Ishikawa (cell line): ENCODE measurements around the gene EGR4.

Experiments used
- CEBPB ChIP-seq: IDR thresholded peaks from 2 replicates; pipeline ENCODE4 v1.6.1; 2012
- CREB1 ChIP-seq: IDR thresholded peaks from 2 replicates; pipeline ENCODE4 v1.6.1; 2012; ENCODE audit warnings: low read depth
- EGR1 ChIP-seq: IDR thresholded peaks from 2 replicates; pipeline ENCODE4 v1.6.1; 2012
- EP300 ChIP-seq: IDR thresholded peaks from 2 replicates; pipeline ENCODE4 v1.6.1; 2012; ENCODE audit warnings: borderline replicate concordance
- FOXM1 ChIP-seq: IDR thresholded peaks from 2 replicates; pipeline ENCODE4 v1.6.1; 2012; ENCODE audit warnings: low read depth, borderline replicate concordance
- NFIC ChIP-seq: IDR thresholded peaks from 2 replicates; pipeline ENCODE4 v1.6.1; 2012
- RAD21 ChIP-seq: IDR thresholded peaks from 2 replicates; pipeline ENCODE4 v1.6.1; 2012; ENCODE audit warnings: low read depth
- TAF1 ChIP-seq: IDR thresholded peaks from 2 replicates; pipeline ENCODE4 v1.6.1; 2012; ENCODE audit warnings: low read depth, mild to moderate bottlenecking
- TCF12 ChIP-seq: IDR thresholded peaks from 2 replicates; pipeline ENCODE4 v1.6.1; 2012; ENCODE audit warnings: low read depth
- TEAD4 ChIP-seq: IDR thresholded peaks from 2 replicates; pipeline ENCODE4 v1.6.1; 2012
- YY1 ChIP-seq: IDR thresholded peaks from 2 replicates; pipeline ENCODE4 v1.6.1; 2012; ENCODE audit warnings: low read depth
- ZBTB7A ChIP-seq: IDR thresholded peaks from 2 replicates; pipeline ENCODE4 v1.6.1; 2012; ENCODE audit warnings: low read depth
- TF ChIP-seq, protein P1 (sequence below): IDR thresholded peaks from 2 replicates; pipeline ENCODE4 v1.6.1; 2012
- TF ChIP-seq, protein P2 (sequence below): IDR thresholded peaks from 2 replicates; pipeline ENCODE4 v1.6.1; 2012
- TF ChIP-seq, protein P3 (sequence below): IDR thresholded peaks from 2 replicates; pipeline ENCODE4 v1.6.1; 2012; ENCODE audit warnings: low read depth, mild to moderate bottlenecking

The EGR4 gene

DNA sequence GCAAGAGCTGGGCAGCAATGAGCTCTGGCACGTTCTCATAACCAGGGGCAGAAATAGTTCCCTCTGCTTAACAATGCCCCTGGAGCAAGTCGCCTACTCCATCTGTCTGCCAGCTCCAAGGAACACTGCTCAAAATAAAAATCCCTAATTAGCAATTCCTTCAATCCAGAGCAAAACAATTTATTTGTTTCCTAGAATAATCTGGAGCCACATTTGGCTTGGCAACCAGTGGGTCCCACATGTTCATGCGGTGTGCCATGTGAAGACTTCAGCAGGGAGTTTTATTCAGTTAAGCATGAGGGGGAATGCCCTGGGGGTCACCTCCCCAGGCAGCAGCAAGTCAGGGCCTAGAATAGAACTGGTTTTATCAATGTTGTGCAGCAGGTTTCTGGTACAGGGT lies 7.6 kb upstream of the EGR4 start:
- TF ChIP-seq, protein P1, sequence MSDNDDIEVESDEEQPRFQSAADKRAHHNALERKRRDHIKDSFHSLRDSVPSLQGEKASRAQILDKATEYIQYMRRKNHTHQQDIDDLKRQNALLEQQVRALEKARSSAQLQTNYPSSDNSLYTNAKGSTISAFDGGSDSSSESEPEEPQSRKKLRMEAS: no peak
- TF ChIP-seq NFIC (no peak), TEAD4 (no peak), EGR1 (no peak), CREB1 (no peak), TCF12 (no peak), YY1 (no peak), TAF1 (no peak), RAD21 (no peak), FOXM1 (no peak), CEBPB (no peak), ZBTB7A (no peak)
- TF ChIP-seq, protein P2, sequence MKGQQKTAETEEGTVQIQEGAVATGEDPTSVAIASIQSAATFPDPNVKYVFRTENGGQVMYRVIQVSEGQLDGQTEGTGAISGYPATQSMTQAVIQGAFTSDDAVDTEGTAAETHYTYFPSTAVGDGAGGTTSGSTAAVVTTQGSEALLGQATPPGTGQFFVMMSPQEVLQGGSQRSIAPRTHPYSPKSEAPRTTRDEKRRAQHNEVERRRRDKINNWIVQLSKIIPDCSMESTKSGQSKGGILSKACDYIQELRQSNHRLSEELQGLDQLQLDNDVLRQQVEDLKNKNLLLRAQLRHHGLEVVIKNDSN: no peak
- TF ChIP-seq, protein P3, sequence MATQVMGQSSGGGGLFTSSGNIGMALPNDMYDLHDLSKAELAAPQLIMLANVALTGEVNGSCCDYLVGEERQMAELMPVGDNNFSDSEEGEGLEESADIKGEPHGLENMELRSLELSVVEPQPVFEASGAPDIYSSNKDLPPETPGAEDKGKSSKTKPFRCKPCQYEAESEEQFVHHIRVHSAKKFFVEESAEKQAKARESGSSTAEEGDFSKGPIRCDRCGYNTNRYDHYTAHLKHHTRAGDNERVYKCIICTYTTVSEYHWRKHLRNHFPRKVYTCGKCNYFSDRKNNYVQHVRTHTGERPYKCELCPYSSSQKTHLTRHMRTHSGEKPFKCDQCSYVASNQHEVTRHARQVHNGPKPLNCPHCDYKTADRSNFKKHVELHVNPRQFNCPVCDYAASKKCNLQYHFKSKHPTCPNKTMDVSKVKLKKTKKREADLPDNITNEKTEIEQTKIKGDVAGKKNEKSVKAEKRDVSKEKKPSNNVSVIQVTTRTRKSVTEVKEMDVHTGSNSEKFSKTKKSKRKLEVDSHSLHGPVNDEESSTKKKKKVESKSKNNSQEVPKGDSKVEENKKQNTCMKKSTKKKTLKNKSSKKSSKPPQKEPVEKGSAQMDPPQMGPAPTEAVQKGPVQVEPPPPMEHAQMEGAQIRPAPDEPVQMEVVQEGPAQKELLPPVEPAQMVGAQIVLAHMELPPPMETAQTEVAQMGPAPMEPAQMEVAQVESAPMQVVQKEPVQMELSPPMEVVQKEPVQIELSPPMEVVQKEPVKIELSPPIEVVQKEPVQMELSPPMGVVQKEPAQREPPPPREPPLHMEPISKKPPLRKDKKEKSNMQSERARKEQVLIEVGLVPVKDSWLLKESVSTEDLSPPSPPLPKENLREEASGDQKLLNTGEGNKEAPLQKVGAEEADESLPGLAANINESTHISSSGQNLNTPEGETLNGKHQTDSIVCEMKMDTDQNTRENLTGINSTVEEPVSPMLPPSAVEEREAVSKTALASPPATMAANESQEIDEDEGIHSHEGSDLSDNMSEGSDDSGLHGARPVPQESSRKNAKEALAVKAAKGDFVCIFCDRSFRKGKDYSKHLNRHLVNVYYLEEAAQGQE: no peak

DNA sequence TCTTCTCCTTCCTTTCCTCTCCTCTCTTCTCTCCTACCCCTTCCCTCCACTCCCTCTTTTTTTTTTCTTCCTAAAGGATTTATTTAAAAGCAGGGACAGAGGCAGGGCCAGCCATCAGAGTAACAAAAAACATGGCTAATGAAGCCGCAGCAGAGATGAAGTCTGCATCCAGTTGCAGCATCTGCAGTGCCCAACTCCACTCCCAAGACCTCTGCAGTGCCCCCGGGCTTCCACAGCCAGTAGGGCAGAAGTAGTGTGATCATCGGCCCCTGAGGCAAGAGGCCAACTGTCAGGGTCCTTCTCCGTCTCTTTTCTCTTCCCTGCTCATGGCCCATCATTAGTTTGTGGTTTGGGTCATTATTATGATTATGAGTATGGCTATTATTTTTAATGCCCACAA lies 4.2 kb upstream of the EGR4 start:
- TF ChIP-seq CEBPB: no peak
- no peak for TF ChIP-seq YY1
- TF ChIP-seq RAD21: no peak
- TF ChIP-seq FOXM1: no peak
- no peak for TF ChIP-seq TAF1
- TF ChIP-seq, protein P2: no peak
- no peak for TF ChIP-seq TCF12
- no peak for TF ChIP-seq NFIC
- TF ChIP-seq, protein P1: no peak
- no peak for TF ChIP-seq TEAD4
- TF ChIP-seq, protein P3: no peak
- no peak for TF ChIP-seq EGR1
- no peak for TF ChIP-seq ZBTB7A
- no peak for TF ChIP-seq EP300
- no peak for TF ChIP-seq CREB1

DNA sequence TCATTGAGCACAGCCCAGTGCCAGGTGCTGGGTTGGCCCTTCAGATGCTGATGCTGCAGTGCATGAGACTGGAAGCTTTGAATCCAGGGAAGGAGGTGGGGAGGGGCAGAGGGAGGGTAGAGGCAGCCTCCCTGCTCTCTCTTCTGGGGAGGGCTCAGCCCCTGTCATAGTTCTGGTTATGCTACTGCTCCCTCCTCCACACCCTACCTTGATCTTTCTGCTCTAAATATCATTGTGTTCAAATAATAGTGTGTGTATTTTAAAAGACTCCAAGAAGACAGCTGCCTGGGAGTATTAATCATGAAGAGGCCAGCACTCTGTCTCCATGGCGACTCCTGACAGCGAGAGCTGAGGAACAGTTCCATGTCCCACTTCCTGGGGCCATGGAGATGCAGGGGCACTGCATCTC lies 3.8 kb upstream of the EGR4 start:
- TF ChIP-seq NFIC: no peak
- no peak for TF ChIP-seq RAD21
- no peak for TF ChIP-seq EP300

DNA sequence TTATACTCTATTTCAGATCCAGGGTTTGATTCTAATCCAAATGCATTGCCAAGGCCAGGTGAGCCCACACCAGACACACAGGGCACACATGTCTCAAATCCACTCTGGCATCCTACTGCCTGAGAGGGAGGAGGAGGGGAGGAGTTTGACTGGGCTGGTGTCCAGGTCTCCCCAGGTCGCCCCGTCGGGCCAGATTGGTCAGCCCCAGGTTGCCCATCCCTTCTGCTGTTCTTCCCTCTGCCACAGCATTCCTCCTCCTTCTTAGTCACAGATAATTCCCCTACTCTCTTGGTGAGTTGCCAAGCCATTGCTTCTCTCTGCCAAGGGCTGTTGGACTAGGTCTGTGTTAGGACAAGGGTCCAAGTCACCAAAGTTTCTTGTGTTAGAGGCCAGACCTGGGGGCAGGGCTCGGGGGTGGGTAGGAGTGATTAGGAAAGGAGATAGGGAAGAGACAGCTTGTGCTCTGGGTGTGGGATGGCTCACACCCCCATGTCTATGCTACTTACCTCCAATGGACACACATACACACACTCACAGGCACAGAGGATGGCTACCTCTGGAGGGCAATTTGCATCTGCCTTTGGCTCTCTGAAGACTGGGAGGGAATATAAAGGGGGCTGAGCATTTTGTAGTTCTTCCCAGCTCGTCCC lies 2.5 kb upstream of the EGR4 start:
- peak; percentile 52; the same call in 1 of the 2 replicates for TF ChIP-seq EP300
- peak; percentile 57; the same call in 1 of the 2 replicates for TF ChIP-seq TCF12
- TF ChIP-seq, protein P2: peak; percentile 15; the same call in 1 of the 2 replicates
- TF ChIP-seq FOXM1: no peak
- no peak for TF ChIP-seq YY1
- TF ChIP-seq NFIC: peak; percentile 92
- TF ChIP-seq ZBTB7A: no peak
- TF ChIP-seq TEAD4: peak; percentile 68

DNA sequence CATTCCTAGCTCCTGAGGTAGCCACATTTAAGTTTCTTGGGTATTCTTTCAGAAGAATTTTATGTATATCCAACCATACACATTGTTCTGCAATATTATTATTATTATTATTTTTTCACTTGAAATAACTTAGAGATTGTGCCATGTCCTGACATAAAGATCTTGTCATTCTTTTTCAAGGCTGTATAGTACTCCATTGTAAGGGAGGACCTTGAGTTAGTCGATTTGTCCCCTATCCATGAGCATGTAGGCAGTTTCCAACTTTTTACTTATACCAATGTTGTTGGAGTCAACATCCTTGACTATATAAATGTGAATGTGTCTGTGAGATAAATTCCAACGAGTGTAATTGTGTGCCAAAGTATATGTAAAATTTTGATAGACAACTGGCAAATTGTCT lies 891 bp upstream of the EGR4 start:
- TF ChIP-seq YY1 (no peak), TEAD4 (no peak), TCF12 (no peak), EGR1 (no peak)

DNA sequence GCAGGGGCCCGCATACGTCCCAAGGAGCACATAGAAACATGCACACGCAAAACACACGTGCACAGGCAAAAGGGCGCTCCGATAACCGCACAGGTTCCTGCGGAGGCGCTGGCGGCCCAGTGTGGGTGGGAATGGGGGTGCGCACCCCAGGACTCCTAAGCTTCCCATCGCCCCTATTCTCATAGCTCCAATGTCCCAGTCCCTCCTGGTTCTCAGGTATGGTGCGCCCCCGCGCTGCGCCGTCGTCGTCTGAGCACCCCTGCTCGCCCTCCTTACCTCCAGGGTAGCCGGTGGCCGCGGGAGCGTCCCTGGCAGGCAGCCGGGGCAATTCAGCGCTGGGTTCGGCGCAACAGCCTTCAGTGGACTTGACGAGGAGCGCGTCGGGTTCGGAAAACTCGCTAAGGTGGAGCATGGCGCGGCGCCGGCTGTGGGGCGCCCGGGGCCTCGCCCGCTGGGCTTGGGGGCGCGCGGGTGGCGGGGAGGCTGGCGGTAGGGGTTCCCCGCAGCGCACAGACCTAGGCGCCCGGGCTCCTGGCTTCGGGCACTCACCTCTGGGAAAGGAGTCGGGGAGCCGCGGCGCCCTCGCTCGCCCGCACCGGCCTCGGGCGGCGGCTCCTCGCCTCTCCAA lies 328 bp downstream of the EGR4 start:
- TF ChIP-seq FOXM1: no peak
- TF ChIP-seq CEBPB: no peak
- TF ChIP-seq, protein P3: no peak
- TF ChIP-seq TCF12: no peak
- TF ChIP-seq CREB1: no peak
- TF ChIP-seq, protein P1: no peak
- TF ChIP-seq RAD21: no peak
- TF ChIP-seq, protein P2: no peak
- no peak for TF ChIP-seq TAF1
- TF ChIP-seq ZBTB7A: no peak
- no peak for TF ChIP-seq TEAD4
- TF ChIP-seq NFIC: no peak
- TF ChIP-seq EGR1: no peak
- TF ChIP-seq EP300: no peak
- TF ChIP-seq YY1: no peak
